ENCODE measurements around the gene E2F8. TPM values are rescaled to one million over a fixed set of nuclear protein-coding genes. Genes with fewer than 3 reads are reported as not detected.

Gene E2F8
- total RNA-seq, 1 experiment from 2014 or later: 10.7 TPM

- TF ChIP-seq FOXJ3 (CRISPR knock-in tag; IDR thresholded peaks at IDR 0.05; ENCODE audit: borderline replicate concordance) (no peak), AR (CRISPR knock-in tag; IDR thresholded peaks at IDR 0.05) (no peak), SOX15 (CRISPR knock-in tag; IDR thresholded peaks at IDR 0.05) (no peak), ZNF671 (CRISPR knock-in tag; IDR thresholded peaks at IDR 0.05) (no peak), JUN (CRISPR knock-in tag; IDR thresholded peaks at IDR 0.05) (no peak), AFF4 (CRISPR knock-in tag; IDR thresholded peaks at IDR 0.05; ENCODE audit: borderline replicate concordance) (no peak), GRHL2 (CRISPR knock-in tag; IDR thresholded peaks at IDR 0.05; ENCODE audit: insufficient replicate concordance, severe bottlenecking) (no peak), MLX (CRISPR knock-in tag; IDR thresholded peaks at IDR 0.05) (no peak), NFATC4 (CRISPR knock-in tag; IDR thresholded peaks at IDR 0.05) (no peak), ATF6 (CRISPR knock-in tag; IDR thresholded peaks at IDR 0.05) (no peak), RELA (CRISPR knock-in tag; IDR thresholded peaks at IDR 0.05; ENCODE audit: borderline replicate concordance) (no peak), ZNF423 (CRISPR knock-in tag; IDR thresholded peaks at IDR 0.05) (no peak), PRDM15 (CRISPR knock-in tag; IDR thresholded peaks at IDR 0.05) (no peak), OVOL2 (CRISPR knock-in tag; IDR thresholded peaks at IDR 0.05; ENCODE audit: borderline replicate concordance) (no peak), STAT6 (CRISPR knock-in tag; conservative IDR thresholded peaks at IDR 0.05; ENCODE audit: low read depth) (no peak), FOXP4 (CRISPR knock-in tag; IDR thresholded peaks at IDR 0.05) (no peak; the same call in 1 of the 2 replicates), USF1 (CRISPR knock-in tag; IDR thresholded peaks at IDR 0.05) (no peak), SP1 (CRISPR knock-in tag; conservative IDR thresholded peaks at IDR 0.05) (no peak; the same call in 1 of the 2 replicates), ETV6 (CRISPR knock-in tag; IDR thresholded peaks at IDR 0.05) (no peak)
These were observed 774 bp upstream of the E2F8 start (continued) for GRCh38 chr11:19241260-19242178.
